Colonic mucosa (tissue), 4 donors: ENCODE measurements around the gene KREMEN2. TPM values are rescaled to one million over a fixed set of nuclear protein-coding genes. Genes with fewer than 3 reads are reported as not detected.
A peak's percentile ranks its signal among the peaks of the same experiment; 100 is the strongest.

Source experiments
- DNase-seq: peaks from one replicate; pipeline ENCODE4 v3.0.0-alpha.2; 2020
- H3K27ac ChIP-seq: fragments of 200-600 bp; one replicate; pipeline ENCODE4 v1.8.0; 2021
- H3K27me3 ChIP-seq: fragments of 200-600 bp; one replicate; pipeline ENCODE4 v1.8.0; 2021
- H3K36me3 ChIP-seq: fragments of 200-600 bp; one replicate; pipeline ENCODE4 v1.8.0; 2021
- H3K4me1 ChIP-seq: fragments of 200-600 bp; one replicate; pipeline ENCODE4 v1.8.0; 2021; ENCODE audit warnings: mild to moderate bottlenecking
- H3K4me3 ChIP-seq: fragments of 200-600 bp; one replicate; pipeline ENCODE4 v1.8.0; 2021
- H3K9ac ChIP-seq, 2 donors: one replicate each; pipeline ENCODE4 v1.7.0; 2013; ENCODE audit warnings: control low read depth in 2 of 2, low read depth in 2 of 2, low read length in 2 of 2
- H3K9me3 ChIP-seq: fragments of 200-600 bp; one replicate; pipeline ENCODE4 v1.8.0; 2021
- intact Hi-C: fragments of 100-400 bp; cut with DNase I; formaldehyde crosslinking; loops from one replicate; pipeline ENCODE4 v1.14.1; 2022
- total RNA-seq, 2 donors: library from RNA; stranded (reverse); fragmentation: NEBNext Ultra II Directional in 1 of 2; extraction: Animal tissue kit (Norgen Biotek cat#: 25700) in 1 of 2; gene quantifications; one replicate each; pipeline ENCODE4 v1.2.1, GENCODE V29; 2021
- TF ChIP-seq, protein P1 (sequence below): fragments of 200-600 bp; IDR thresholded peaks from one replicate; pipeline ENCODE4 v1.8.0; 2022; ENCODE audit warnings: antibody characterized with exemption, mild to moderate bottlenecking
- donor health status: healthy.
- donor health status: DM: no; HTN: no; CAD: no.
- donor health status: DM: no; HTN: no; CAD: no.

The KREMEN2 gene
- total RNA-seq, 2 donors from 2014 or later: 1.4 to 1.5 TPM

DNA sequence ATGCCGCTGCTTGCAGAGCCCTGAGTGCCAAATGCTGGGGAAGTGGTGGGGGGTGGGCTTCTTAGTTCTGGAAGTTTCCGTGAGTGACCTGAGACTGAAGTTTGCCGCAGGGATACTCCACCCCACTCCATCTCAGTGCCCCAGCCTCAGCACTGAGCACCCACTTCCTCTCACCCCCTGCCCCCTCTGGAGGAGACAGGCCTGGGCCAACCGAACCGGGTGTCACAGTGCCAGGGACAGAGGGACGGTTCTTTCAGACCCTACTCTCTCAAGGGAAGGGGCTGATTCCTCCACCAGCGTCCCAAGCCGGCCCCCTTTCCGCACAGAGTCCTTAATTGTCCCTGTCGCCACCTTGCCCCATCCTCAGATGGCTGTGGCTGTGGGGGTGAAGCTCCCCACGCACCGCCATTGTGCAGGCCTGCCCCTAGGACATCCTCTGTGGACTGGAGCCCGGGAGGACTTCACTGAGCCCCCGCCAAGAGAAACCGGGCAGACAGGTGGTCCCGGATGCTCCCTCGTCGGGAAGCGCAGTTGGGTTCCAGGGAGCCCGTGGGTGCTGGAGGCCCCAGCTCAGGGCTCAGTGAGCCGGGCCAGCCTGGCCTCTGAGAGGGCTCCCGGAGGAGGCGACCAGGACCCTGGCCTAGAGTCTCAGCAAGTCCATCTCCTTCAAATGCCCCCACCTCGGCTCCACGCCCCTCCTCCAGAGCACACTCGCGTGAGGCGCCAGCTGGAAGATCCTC lies 1.6 kb upstream of the KREMEN2 start:
- H3K4me1 ChIP-seq: peaks cover 27% of the 10 kb centered on the region
- H3K36me3 ChIP-seq: no peaks in the 10 kb centered on the region
- H3K4me3 ChIP-seq: no peak overlapping the region
- H3K9me3 ChIP-seq: no peaks in the 10 kb centered on the region
- TF ChIP-seq, protein P1, sequence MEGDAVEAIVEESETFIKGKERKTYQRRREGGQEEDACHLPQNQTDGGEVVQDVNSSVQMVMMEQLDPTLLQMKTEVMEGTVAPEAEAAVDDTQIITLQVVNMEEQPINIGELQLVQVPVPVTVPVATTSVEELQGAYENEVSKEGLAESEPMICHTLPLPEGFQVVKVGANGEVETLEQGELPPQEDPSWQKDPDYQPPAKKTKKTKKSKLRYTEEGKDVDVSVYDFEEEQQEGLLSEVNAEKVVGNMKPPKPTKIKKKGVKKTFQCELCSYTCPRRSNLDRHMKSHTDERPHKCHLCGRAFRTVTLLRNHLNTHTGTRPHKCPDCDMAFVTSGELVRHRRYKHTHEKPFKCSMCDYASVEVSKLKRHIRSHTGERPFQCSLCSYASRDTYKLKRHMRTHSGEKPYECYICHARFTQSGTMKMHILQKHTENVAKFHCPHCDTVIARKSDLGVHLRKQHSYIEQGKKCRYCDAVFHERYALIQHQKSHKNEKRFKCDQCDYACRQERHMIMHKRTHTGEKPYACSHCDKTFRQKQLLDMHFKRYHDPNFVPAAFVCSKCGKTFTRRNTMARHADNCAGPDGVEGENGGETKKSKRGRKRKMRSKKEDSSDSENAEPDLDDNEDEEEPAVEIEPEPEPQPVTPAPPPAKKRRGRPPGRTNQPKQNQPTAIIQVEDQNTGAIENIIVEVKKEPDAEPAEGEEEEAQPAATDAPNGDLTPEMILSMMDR: no peak
- peaks cover 56% of the 10 kb centered on the region for H3K27me3 ChIP-seq
- no peak overlapping the region for H3K9ac ChIP-seq
- intact Hi-C loops: no loop called here
- no peak overlapping the region for H3K27ac ChIP-seq
- peak; percentile 15 for DNase-seq

DNA sequence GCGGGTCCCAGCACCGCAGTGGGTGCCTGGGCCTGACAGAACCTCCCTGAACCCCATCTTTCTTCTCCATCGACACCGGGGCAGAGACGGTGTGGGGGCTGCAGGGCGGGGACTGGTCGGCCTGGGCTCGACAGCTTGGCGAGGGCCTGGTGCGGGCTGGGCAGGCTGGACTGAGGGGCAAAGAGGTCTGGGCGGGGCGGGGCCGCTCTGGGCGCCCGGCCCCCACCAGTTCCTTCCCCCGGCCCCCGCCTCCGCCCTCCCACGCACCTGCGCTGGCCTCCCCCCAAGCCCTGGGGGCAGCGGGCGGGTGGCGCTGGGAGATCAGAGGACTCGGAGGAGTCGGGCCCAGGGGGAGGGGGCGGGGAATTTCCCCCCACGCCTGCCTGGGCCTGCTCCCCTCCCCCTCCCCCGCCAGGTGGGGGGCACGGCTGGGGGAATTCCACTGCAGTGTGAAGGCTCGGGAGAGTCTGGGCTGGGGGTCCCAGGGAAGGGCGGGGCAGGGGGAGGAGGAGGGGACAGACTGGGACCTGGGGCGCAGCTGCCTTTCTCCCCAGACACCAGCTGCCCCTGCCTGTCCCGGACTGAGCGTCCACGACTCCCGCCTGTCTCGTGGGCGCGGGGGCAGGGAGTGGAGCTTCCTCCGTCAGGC lies 877 bp upstream of the KREMEN2 start:
- TF ChIP-seq, protein P1: no peak
- peaks cover 63% of the 10 kb centered on the region for H3K27me3 ChIP-seq
- peak overlapping the region; percentile 32 for H3K4me3 ChIP-seq
- H3K4me1 ChIP-seq: peaks cover 29% of the 10 kb centered on the region
- H3K36me3 ChIP-seq: no peaks in the 10 kb centered on the region
- no peaks in the 10 kb centered on the region for H3K9me3 ChIP-seq
- DNase-seq: peak; percentile 19
- intact Hi-C loops: no loop called here
- H3K27ac ChIP-seq: no peak overlapping the region
- H3K9ac ChIP-seq: peak overlapping the region in 1 of 2 donors; percentile 24

DNA sequence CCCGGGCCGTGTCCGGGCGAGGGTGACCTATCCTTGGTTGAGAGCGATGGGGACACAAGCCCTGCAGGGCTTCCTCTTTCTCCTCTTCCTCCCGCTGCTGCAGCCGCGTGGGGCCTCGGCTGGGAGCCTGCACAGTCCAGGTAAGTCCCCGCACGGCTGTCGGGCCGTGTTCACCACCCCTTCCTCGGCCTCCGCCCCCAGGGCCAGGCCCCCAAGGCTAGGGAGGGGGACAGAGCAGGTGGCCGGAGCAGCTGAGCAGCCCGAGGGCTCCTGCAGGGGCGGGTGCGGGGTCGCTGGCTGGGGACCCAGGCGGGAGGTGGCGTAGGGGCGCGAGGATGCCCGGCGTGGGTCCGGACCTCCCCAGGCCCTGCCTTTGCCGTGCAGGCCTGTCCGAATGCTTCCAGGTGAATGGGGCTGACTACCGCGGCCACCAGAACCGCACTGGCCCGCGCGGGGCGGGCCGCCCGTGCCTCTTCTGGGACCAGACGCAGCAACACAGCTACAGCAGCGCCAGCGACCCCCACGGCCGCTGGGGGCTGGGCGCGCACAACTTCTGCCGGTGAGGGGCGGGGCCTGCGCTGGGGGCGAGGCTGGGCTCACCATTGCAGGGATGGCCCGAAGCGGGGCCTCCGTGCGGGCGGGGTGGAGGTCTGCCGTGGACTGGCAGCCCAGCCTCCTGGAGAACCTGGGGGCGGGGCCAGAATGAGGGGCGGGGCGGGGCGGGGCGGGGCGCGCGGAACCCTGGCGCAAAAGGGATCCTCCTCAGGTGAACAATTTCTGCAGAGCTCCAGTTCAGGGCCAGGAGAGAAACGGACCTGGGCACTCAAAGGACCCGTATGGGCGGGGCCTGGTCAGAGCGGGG lies 631 bp downstream of the KREMEN2 start:
- H3K4me3 ChIP-seq: peak overlapping the region; percentile 32
- TF ChIP-seq, protein P1: no peak
- no peak overlapping the region for H3K27ac ChIP-seq
- H3K9me3 ChIP-seq: no peaks in the 10 kb centered on the region
- DNase-seq: peak; percentile 68
- peak overlapping the region in 1 of 2 donors; percentile 35 for H3K9ac ChIP-seq
- intact Hi-C loops: no loop called here
- H3K36me3 ChIP-seq: no peaks in the 10 kb centered on the region
- peaks cover 63% of the 10 kb centered on the region for H3K27me3 ChIP-seq
- peaks cover 29% of the 10 kb centered on the region for H3K4me1 ChIP-seq

DNA sequence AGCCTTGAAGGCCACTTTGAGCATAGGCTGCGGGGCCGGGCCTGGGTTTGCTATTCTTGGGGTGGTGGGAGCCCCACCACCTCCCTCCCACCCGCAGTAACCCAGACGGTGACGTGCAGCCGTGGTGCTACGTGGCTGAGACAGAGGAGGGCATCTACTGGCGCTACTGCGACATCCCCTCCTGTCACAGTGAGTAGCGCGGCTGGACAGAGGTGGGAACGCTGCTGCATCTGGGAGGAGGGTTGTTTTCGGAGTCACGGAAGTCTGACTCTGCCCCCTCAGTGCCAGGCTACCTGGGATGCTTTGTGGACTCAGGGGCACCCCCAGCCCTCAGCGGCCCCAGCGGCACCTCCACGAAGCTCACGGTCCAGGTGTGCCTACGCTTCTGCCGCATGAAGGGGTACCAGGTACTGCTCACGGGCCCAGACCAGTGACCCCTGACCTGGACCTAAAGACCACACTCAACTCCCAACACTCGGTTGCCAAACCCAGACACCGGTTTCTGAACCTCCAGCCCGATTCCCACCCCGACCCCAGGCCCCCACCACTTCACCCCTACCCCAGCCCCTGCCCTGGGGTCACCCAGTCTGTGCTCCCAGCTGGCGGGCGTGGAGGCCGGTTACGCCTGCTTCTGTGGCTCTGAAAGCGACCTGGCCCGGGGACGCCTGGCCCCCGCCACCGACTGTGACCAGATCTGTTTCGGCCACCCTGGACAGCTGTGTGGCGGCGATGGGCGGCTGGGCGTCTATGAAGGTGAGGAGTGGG lies 2.1 kb downstream of the KREMEN2 start:
- no peak overlapping the region for H3K9ac ChIP-seq
- H3K36me3 ChIP-seq: no peaks in the 10 kb centered on the region
- H3K27ac ChIP-seq: no peak overlapping the region
- intact Hi-C loops: no loop called here
- TF ChIP-seq, protein P1: no peak
- no peaks in the 10 kb centered on the region for H3K9me3 ChIP-seq
- H3K4me3 ChIP-seq: peak overlapping the region; percentile 22
- H3K27me3 ChIP-seq: peaks cover 63% of the 10 kb centered on the region
- peaks cover 37% of the 10 kb centered on the region for H3K4me1 ChIP-seq
- DNase-seq: no peak

DNA sequence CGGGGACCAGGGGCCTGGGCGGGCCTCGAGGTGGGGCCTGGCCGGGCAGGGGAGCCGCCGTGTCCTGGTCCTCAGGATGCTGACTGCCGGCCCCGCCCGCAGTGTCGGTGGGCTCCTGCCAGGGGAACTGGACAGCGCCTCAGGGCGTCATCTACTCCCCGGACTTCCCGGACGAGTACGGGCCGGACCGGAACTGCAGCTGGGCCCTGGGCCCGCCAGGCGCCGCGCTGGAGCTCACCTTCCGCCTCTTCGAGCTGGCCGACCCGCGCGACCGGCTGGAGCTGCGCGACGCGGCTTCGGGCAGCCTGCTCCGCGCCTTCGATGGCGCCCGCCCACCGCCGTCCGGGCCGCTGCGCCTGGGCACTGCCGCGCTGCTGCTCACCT lies 2.7 kb downstream of the KREMEN2 start:
- peak overlapping the region; percentile 22 for H3K4me3 ChIP-seq
- H3K36me3 ChIP-seq: no peaks in the 10 kb centered on the region
- intact Hi-C loops: no loop called here
- H3K9ac ChIP-seq: peak overlapping the region in 1 of 2 donors; percentile 8
- H3K27me3 ChIP-seq: peaks cover 60% of the 10 kb centered on the region
- H3K4me1 ChIP-seq: peaks cover 37% of the 10 kb centered on the region
- H3K9me3 ChIP-seq: no peaks in the 10 kb centered on the region
- TF ChIP-seq, protein P1: no peak
- H3K27ac ChIP-seq: no peak overlapping the region
- peak; percentile 54 for DNase-seq
